Measurements from ENCODE around the gene ANAPC2.

DNA sequence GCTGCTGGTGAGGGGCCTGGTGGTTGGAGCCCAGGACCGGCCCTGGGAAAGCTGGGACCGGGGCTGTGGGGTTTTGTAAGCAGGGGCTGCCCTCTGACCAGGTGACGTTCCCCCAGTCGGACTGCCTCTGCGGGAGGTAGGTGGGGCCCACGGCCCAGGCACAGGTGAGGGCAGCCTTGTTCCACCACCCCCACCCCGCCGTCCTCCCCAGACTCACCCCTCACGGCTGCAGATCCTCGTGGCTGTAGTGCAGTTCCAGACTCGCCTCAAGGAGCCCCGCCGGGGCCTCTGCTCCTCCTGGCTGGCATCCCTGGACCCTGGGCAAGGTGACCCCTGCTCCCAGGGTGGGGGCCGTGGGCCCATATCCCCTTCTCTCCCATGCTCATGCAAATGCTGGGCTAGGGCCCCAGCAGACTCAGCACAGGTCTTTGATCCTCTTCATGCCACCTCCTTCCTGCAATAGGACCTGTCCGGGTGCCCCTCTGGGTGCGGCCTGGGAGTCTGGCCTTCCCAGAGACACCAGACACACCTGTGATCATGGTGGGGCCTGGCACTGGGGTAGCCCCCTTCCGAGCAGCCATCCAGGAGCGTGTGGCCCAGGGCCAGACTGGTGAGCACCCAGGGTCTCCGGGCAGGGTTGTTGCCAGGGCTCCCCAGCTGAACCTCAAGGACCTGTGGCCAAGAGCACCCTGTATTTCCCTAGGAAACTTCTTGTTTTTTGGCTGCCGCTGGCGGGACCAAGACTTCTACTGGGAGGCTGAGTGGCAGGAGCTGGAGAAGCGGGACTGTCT lies 27.0 kb upstream of the ANAPC2 start:
- TF ChIP-seq, protein P1, sequence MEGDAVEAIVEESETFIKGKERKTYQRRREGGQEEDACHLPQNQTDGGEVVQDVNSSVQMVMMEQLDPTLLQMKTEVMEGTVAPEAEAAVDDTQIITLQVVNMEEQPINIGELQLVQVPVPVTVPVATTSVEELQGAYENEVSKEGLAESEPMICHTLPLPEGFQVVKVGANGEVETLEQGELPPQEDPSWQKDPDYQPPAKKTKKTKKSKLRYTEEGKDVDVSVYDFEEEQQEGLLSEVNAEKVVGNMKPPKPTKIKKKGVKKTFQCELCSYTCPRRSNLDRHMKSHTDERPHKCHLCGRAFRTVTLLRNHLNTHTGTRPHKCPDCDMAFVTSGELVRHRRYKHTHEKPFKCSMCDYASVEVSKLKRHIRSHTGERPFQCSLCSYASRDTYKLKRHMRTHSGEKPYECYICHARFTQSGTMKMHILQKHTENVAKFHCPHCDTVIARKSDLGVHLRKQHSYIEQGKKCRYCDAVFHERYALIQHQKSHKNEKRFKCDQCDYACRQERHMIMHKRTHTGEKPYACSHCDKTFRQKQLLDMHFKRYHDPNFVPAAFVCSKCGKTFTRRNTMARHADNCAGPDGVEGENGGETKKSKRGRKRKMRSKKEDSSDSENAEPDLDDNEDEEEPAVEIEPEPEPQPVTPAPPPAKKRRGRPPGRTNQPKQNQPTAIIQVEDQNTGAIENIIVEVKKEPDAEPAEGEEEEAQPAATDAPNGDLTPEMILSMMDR (IDR thresholded peaks at IDR 0.05 in 8 of 11, conservative IDR thresholded peaks at IDR 0.05 in 3 of 11), result no peak
- TF ChIP-seq POLR2AphosphoS5 (IDR thresholded peaks at IDR 0.05), result no peak

Data from spleen (tissue), 7 donors.